Renal cortex interstitium (tissue), 11 donors: ENCODE measurements around the gene SMIM41. TPM values are rescaled to one million over a fixed set of nuclear protein-coding genes. Genes with fewer than 3 reads are reported as not detected.

ENCODE experiments used
- DNase-seq, 11 donors: peaks; one replicate each; pipeline ENCODE4 v3.0.0-alpha.2; 2013; ENCODE audit warnings: low read depth in 9 of 11, low spot score in 4 of 11; ENCODE audit errors: extremely low read depth in 1 of 11
- polyA plus RNA-seq, 3 donors: library from polyadenylated mRNA; unstranded; fragments of 120-200 nt; gene quantifications; one replicate each; pipeline ENCODE4 v1.2.1, GENCODE V29; 2013; ENCODE audit not compliant: insufficient read length in 3 of 3

SMIM41 gene
- polyA plus RNA-seq, 3 donors, result 0.34 to 0.73 (median 0.69) TPM

DNA sequence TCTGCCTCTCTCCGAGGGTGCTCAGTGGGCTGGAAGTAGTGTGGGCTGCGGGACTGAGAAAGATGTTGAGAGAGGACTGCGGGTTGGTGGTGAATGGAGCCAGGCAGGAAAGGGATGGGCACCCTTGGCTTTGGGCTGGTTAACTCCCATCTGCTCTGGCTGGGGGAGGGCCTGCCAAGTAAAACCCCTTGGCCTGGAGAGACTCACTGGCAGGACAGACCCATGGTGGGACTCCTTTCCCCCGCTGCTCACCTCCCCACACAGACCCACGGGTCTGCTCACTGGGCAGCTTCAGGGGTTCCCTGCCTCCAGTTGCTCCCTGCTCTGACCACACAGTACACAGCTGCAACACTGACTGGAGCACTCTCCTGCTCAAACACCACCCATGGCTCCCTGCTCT, 58.2 kb downstream of the SMIM41 start:
- no peak for DNase-seq

DNA sequence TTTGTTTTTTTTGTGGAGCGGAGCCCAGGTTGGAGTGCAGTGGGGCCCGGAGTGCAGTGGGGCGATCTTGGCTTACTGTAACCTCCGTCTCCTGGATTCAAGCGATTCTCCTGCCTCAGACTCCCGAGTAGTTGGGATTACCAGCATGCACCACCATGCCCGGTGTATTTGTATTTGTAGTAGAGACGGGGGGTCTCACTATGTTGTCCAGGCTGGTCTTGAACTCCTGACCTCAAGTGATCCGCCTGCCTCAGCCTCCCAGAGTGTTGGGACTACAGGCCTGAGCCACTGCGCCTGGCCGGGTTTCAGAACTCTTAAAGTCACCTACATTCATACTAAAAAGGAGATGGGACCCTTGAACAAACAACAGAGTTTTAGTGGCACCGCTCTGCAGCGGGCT, 59.6 kb downstream of the SMIM41 start:
- DNase-seq, result no peak

DNA sequence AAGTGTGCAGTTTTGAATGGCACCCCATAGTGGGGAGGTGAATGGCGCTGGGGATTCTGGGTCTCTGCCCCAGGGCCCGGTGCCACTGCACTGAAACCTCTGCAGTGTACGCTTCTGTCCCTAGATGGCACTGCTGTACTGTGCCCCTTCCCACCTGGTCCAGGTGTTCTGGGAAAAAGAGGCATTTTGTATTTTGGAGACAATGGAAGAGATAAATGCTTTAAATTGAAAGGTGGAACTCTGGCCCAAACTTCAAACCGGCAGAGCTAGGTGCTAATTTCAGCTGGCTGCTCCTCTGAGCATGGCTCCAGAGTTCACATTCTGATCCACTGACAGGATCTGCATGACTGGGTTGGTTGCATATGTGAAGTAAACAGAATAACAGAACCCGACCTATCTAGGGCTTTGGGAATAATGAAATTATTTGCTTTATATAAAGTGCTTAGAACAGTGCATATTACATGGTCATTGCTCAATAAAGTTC, 60.1 kb downstream of the SMIM41 start:
- DNase-seq, result no peak

- DNase-seq, result no peak
Observed at GRCh38 chr12:52141306-52141705, 61.8 kb downstream of the SMIM41 start.

- DNase-seq, result no peak
Observed at GRCh38 chr12:52141875-52142274, 62.4 kb downstream of the SMIM41 start.

DNA sequence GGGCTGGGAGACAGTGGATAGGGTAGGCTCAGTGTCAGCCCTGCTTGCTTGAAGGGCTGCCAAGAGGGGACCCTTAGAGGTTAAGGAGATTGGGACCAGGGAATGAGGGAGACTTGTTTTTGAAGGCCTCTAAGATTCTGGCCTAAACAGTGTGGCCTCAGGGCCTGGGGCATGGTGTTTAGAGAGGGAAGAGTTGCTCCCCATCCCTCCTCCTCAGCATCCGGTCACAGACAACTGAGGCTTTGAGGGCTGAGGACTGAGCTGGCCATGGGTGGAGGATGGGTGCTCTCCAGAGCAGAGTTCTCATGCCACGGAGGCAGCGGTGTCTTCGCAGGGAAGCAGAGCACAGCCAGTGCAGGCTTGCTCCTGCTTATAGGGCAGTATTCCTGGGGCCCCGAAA, 62.9 kb downstream of the SMIM41 start:
- DNase-seq, result no peak

DNA sequence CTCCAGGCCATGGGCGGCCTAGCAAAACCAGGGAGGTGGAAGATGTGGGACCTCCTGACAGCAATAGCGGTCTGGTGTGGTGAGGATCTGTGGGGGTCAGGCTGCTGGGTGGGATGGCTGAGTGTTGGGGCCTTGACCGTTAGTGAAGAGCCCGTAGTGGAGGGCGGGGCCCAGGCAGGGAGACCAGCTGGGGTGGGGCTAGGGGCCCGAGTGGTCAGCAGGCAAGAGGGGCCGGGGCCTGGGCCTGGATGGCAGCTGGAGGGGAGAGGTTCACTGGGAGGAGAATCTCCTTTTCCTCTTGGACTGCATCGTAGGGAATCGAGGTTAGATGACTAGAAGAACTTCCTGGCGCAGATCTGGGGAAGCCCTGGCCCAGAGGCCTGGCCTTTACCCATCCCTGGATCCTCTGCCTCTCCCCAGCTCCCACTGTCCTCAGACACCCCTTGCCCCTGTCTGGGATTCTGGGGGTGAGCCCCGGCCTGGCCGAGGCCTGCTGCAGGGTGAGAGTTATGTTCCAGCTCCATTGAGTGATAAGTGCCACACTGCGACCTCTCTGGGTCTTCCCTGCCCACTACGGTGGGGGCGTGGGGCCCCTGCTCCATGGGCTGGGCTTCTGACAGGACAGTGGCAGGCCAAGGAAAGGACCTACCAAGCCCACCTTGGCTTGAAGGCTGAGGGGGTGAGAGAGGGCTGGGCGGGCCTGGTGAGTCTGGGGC, 65.2 kb downstream of the SMIM41 start:
- DNase-seq, result no peak

DNA sequence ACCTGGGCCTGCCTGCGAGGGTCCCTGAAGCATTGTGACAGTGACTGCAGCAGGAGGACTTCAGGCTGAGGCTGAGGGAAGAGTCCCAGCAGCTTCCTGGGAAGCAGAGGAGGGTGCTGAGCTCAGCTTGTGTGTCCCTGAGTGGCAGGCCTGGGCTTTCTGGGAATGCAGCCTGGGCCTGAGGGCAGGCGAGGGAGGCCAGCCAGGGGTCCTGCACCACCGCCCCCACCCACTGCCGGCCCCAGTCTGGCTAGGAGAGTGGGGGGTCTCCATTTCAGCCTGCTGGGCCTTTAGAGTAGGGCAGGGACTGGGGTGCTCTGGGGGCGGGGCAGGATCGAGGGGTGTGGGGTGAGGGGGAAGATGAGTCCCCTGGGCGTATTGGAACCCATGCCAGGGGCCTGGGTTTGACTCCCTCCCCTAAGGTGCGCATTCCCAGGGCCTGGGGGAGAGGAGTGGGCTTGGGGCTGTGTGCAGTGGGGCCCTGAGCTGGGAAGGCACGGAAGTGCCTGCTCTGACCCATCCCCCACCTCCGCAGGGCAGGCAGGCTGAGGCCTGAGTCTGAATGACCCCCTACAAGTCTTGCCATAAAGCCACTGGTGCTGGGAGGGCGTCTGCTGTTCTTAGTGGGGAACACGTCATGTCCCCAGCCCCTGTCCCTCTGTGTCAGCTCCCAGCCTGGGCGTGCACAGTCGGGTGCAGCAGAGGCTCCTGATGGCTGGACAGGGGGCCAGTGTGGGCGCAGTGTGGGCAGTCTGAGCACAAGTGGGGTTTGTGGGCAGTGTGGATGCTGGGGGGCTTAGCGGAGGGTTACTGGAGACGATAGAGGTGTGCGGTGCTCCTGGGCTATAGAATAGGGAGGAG, 66.0 kb downstream of the SMIM41 start:
- DNase-seq, result no peak

DNA sequence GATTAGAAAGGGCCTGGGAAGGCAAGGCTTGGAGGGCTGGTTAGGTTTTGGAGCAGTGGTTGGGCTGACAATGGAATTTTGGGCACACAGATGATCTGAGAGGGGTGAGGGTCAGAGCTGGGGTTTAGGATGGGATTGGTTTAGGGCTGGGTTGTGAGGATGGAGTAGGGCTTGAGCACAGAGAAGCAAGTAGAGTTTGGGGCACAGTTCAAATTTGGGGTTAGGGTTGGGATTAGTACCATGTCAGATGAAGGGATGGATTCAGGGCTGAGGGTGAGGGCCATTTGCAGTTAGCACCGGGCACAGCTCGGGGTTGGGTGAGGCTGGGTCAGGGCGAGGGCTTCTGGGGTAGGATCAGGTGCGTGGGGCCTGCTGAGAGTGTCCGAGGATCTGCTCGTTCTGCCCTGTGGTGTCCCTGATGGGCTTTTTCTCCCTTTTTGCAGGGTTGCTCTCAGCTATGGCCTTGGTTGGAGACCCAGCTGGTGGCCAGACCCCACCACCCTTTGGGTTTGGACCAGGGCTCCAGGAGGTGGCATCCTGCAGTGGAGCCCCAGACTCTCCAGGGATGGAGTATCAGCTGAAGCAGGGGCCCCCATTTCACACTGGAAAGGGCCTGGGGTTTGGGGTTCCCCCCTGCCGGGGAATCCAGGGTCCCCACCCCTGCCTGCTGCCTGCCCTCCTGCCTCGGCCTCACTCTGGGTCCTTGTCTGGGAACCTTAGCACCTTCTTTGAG, 66.8 kb downstream of the SMIM41 start:
- no peak for DNase-seq

DNA sequence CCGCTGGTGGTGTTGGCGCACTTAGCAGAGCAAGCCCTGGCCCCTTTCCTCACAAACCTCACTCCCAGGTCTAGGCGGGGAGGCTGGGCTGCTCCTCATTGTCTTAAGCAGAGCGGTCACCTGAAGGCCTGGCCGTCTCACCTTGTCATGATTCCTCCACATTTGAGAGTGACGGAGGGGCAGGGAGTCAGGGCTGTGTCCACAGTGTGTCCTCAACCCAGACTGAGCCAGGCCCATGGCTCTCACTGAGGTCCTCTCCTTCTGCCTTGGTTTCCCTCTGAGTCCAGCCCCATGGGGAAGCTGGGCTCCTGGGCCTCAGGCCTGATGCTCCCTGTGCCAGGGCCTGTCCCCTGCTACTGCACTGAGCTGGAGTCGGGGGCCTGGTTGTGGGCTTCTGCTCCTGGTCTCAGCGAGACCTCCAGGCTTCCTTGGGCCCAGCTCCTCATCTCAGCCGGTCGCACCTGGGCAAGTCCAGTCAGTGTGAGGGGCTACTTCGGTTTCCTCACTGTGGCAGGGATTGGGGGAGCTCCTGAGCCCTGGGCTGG, 67.4 kb downstream of the SMIM41 start:
- DNase-seq, result no peak

DNA sequence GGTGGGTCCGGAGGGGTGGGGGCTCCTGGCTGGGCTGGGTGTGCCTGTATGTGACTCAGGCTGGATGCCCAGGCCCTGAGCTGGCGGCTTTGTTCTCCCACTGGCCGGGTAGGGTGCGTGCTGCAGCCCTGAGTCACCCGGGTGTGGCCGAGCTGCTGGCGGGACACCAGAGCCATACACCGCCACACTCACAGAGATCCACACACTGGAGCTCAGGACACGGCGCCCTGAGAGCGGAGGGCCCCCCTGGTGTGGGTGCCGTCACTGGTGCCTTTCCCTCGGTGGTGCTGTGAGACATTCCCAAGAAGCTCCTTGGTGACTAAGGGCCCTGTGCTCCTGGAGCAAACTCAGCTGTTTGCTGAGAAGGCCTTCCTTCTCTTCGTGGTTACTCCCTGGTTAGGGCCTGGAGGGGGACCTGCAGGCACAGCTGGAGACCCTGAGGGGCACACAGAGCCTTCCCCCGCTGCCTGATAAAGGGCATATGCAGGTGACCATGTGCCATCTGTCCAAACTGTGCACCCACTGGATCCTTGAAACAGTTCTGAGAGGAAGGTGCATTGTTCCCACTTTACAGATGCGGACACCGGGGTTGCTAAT, 68.0 kb downstream of the SMIM41 start:
- DNase-seq, result peak in 1 of 11 donors; percentile 27

- DNase-seq, result no peak
Observed at GRCh38 chr12:52147964-52148463, 68.5 kb downstream of the SMIM41 start.

DNA sequence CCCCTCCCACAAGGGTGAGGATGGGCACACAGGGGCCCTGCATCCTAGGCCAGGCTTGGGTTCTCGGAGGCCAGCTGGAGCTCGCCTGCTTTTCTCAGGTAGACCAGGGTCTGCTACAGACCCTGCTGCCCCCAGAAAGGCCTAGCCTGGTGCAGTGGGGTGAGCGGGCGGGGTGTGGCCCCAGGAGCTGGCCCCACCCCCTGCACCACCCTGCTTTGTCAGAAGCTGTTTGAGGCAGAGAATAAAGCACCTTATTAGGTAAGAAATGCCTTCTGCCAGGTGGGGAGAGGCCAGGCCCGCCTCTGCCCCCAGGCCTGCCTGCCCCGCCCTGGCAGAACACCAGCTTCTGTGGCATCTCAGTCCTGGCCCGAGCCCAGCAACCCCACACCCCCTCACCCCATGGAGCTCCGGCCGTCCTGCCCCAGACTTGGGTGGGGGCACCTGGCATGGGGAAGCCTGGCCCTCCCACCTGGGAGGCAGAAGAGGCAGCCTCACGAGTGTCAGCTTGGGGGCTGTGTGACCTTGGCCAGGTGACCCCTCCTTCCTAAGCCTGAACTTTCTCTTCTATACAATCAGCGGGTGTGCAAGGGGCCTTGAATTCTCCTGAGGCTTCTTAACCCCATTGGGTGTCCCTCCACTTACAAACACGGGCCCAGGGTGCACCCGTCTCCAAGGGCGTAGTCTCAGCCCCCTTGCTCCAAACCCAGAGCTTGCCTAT, 69.1 kb downstream of the SMIM41 start:
- DNase-seq, result no peak

- no peak for DNase-seq
Observed at GRCh38 chr12:52149182-52149641, 69.7 kb downstream of the SMIM41 start.

DNA sequence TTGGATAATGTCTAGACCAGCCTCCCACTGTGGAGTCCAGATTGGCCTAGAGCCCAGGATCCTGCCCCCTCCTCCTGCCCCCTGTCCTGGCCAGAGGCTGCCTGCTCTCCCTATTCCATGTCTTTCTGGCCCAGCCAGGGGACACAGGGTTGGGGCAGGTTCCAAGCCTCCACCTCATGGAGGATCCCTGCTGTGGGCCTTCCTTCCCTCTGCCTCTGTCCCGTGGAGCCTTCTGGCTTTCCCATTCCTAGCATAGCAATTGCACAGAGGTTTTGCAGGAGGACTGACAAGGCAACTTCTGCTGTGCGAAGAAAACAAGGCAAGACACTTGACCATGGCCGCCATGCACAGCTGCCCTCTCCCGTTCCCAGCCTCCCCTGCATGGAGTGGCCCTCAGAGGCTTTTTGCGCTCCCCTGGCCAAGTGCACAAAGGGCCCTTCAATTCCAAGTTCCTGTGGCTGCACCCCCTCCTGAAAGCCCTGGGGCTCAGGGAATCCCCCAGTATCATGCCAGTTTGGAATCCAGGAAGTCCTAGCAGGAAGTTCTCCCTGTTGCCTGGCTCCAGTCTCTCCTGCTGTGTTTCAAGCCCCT, 70.2 kb downstream of the SMIM41 start:
- no peak for DNase-seq

GRCh38 chr12:52151153-52151836, 71.8 kb downstream of the SMIM41 start:
- DNase-seq, result no peak
